ENCODE data around the gene GREB1L.

- TF ChIP-seq, protein P1, sequence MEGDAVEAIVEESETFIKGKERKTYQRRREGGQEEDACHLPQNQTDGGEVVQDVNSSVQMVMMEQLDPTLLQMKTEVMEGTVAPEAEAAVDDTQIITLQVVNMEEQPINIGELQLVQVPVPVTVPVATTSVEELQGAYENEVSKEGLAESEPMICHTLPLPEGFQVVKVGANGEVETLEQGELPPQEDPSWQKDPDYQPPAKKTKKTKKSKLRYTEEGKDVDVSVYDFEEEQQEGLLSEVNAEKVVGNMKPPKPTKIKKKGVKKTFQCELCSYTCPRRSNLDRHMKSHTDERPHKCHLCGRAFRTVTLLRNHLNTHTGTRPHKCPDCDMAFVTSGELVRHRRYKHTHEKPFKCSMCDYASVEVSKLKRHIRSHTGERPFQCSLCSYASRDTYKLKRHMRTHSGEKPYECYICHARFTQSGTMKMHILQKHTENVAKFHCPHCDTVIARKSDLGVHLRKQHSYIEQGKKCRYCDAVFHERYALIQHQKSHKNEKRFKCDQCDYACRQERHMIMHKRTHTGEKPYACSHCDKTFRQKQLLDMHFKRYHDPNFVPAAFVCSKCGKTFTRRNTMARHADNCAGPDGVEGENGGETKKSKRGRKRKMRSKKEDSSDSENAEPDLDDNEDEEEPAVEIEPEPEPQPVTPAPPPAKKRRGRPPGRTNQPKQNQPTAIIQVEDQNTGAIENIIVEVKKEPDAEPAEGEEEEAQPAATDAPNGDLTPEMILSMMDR (IDR thresholded peaks at IDR 0.05): no peak
- no peak for TF ChIP-seq POLR2A (IDR thresholded peaks at IDR 0.05)
- TF ChIP-seq EP300 (IDR thresholded peaks at IDR 0.05): no peak
- TF ChIP-seq POLR2AphosphoS5 (IDR thresholded peaks at IDR 0.05): no peak
Observed at GRCh38 chr18:21262979-21263378, 20.9 kb downstream of the GREB1L start.
